ENCODE data around the gene CASTOR1. TPM values are rescaled to one million over a fixed set of nuclear protein-coding genes. Genes with fewer than 3 reads are reported as not detected.

Gene CASTOR1
- total RNA-seq, 4 donors from 2014 or later: 1.8 to 11.6 (median 6.0) TPM

Other genes starting within 250 kb of the CASTOR1 start
- gene HORMAD2, start 209.0 kb downstream of the CASTOR1 start, total RNA-seq: not detected
- 10 to 100 TPM in 2 of 4 donors, 1 to 10 TPM in 2; 7.4 to 19.3 (median 10.6) TPM for gene LIF, start 42.7 kb downstream of the CASTOR1 start, total RNA-seq
- gene OSM, start 22.7 kb downstream of the CASTOR1 start, total RNA-seq: not detected
- gene TBC1D10A, start 37.4 kb upstream of the CASTOR1 start, total RNA-seq: 10 to 100 TPM; 18.4 to 25.9 (median 20.8) TPM
- gene SF3A1, start 67.4 kb upstream of the CASTOR1 start, total RNA-seq: 100 to 1,000 TPM in 3 of 4 donors, 10 to 100 TPM in 1; 90.4 to 182 (median 160) TPM
- 1 to 10 TPM; 3.5 to 8.8 (median 6.9) TPM for gene CCDC157, start 67.5 kb upstream of the CASTOR1 start, total RNA-seq
- 10 to 100 TPM in 3 of 4 donors, 1 to 10 TPM in 1; 8.6 to 28.9 (median 13.0) TPM for gene RNF215, start 97.9 kb upstream of the CASTOR1 start, total RNA-seq
- 10 to 100 TPM in 3 of 4 donors, 1 to 10 TPM in 1; 3.3 to 53.6 (median 34.6) TPM for gene SEC14L2, start 107.5 kb upstream of the CASTOR1 start, total RNA-seq
- gene MTFP1, start 136.3 kb upstream of the CASTOR1 start, total RNA-seq: 10 to 100 TPM; 12.4 to 24.7 (median 19.2) TPM
- gene SEC14L3, start 182.5 kb upstream of the CASTOR1 start, total RNA-seq: not detected
- gene SEC14L4, start 216.2 kb upstream of the CASTOR1 start, total RNA-seq: not detected

Data from Peyer's patch (tissue), 4 donors.